Endodermal cell (in vitro differentiated cells): ENCODE measurements around the gene CEMP1. TPM values are rescaled to one million over a fixed set of nuclear protein-coding genes. Genes with fewer than 3 reads are reported as not detected.

Experiments used
- DNase-seq: peaks from one replicate; pipeline ENCODE4 v3.0.0-alpha.2; 2017
- H3K27ac ChIP-seq: 2 replicates; pipeline ENCODE4 v1.5.1; 2013; ENCODE audit warnings: mild to moderate bottlenecking, low read depth, low read length, moderate library complexity
- H3K27me3 ChIP-seq: 2 replicates; pipeline ENCODE4 v1.6.1; 2013; ENCODE audit warnings: mild to moderate bottlenecking, low read length, moderate library complexity; ENCODE audit not compliant: insufficient read depth, control insufficient read depth, poor library complexity, severe bottlenecking
- H3K36me3 ChIP-seq: 2 replicates; pipeline ENCODE4 v1.7.0; 2013; ENCODE audit warnings: mild to moderate bottlenecking, low read length, moderate library complexity; ENCODE audit not compliant: control insufficient read depth, insufficient read depth
- H3K4me1 ChIP-seq: one replicate; pipeline ENCODE4 v1.7.0; 2013; ENCODE audit warnings: low read length; ENCODE audit not compliant: control insufficient read depth, insufficient read depth
- H3K4me3 ChIP-seq: 2 replicates; pipeline ENCODE4 v1.5.1; 2013; ENCODE audit warnings: mild to moderate bottlenecking, low read length, moderate library complexity
- H3K9ac ChIP-seq: 2 replicates; pipeline ENCODE4 v1.6.1; 2013; ENCODE audit warnings: mild to moderate bottlenecking, low read length, moderate library complexity; ENCODE audit not compliant: poor library complexity, severe bottlenecking; ENCODE audit errors: extremely low read depth
- H3K9me3 ChIP-seq: 2 replicates; pipeline ENCODE4 v1.6.1; 2013; ENCODE audit warnings: mild to moderate bottlenecking, low read length, moderate library complexity; ENCODE audit not compliant: control insufficient read depth
- H3K27ac Mint-ChIP-seq: 2 replicates; pipeline ENCODE4 v1.8.0; 2020; ENCODE audit warnings: mixed read lengths
- H3K27me3 Mint-ChIP-seq: 2 replicates; pipeline ENCODE4 v1.8.0; 2021; ENCODE audit warnings: mild to moderate bottlenecking, mixed read lengths; ENCODE audit not compliant: insufficient read depth
- H3K36me3 Mint-ChIP-seq: 2 replicates; pipeline ENCODE4 v1.8.0; 2020; ENCODE audit warnings: low read depth, mixed read lengths
- H3K4me1 Mint-ChIP-seq: 2 replicates; pipeline ENCODE4 v1.8.0; 2020; ENCODE audit warnings: mixed read lengths
- H3K4me3 Mint-ChIP-seq: 2 replicates; pipeline ENCODE4 v1.8.0; 2020; ENCODE audit warnings: mild to moderate bottlenecking, moderate library complexity, mixed read lengths
- H3K9me3 Mint-ChIP-seq: 2 replicates; pipeline ENCODE4 v1.8.0; 2020; ENCODE audit warnings: mild to moderate bottlenecking, mixed read lengths
- WGBS, 2 experiments: methylation state at CpG; one replicate each; pipeline versions ENCODE4 v1.1.5 to v1.1.7; 2013; ENCODE audit warnings: missing lambda C conversion rate in 2 of 2, mixed read lengths in 1 of 2; ENCODE audit not compliant: insufficient coverage in 1 of 2, insufficient read length in 1 of 2; 5-methylcytosine and 5-hydroxymethylcytosine counted together
- total RNA-seq, 2 donors: library from RNA; stranded (reverse); fragmentation: NEBNext Ultra II Directional in 1 of 2; extraction: Animal tissue kit (Norgen Biotek cat#: 25700) in 1 of 2; gene quantifications; 2 replicates in 1 of 2; 3 replicates in 1 of 2; pipeline ENCODE4 v1.2.1, GENCODE V29; 2021
- TF ChIP-seq, protein P1 (sequence below): fragments of 200-600 bp; sonication (generic); conservative IDR thresholded peaks from 2 replicates; pipeline ENCODE4 v1.5.0; 2021; ENCODE audit warnings: antibody characterized with exemption, mild to moderate bottlenecking

Gene CEMP1
- total RNA-seq, 2 donors from 2014 or later, result 0.24 TPM; not detected in 1

DNA sequence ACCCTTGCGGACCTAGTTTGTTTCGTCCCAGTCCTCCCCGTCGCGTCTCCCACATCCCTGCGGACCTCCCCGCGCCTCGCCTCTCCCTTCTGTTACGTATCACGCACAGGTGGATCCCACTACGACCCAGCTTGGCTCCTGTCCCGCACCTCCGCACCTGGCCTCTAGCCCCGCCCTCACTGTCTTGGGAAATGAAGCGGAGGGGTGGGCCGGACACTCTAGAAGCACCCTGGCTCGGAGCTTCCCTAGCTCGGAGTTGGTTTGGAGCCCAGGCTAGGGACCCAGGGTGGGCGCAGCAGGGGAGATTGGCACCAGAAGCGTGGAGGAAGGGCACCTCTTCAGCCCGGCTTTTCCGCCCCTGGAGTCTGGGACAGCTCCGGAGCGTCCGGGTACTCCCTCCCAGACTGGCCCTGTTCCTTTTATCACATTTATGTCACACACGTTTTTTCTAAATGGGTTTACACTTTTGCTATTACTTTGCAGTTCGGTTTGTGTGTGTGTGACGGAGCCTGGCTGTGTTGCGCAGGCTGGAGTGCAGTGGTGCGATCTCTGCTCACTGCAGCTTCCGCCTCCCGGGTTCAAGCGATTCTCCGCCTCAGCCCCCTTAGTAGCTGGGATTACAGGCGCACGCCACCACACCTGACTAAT lies 1.4 kb upstream of the CEMP1 start:
- H3K36me3 ChIP-seq, result peaks cover 20% of the 10 kb centered on the region
- H3K27me3 ChIP-seq, result no peaks in the 10 kb centered on the region
- H3K4me1 ChIP-seq, result no peaks in the 10 kb centered on the region
- 11 to 22% methylated on average over 26 to 37 of the region's 37 CpGs for WGBS, 2 experiments
- peak overlapping the region; percentile 98 for H3K27ac Mint-ChIP-seq
- H3K4me3 Mint-ChIP-seq, result peak overlapping the region; percentile 78
- H3K4me3 ChIP-seq, result peak overlapping the region; percentile 80
- peaks cover 5% of the 10 kb centered on the region for H3K36me3 Mint-ChIP-seq
- H3K9me3 Mint-ChIP-seq, result no peaks in the 10 kb centered on the region
- peak; percentile 89 for DNase-seq
- H3K4me1 Mint-ChIP-seq, result peaks cover 2% of the 10 kb centered on the region
- H3K9me3 ChIP-seq, result no peaks in the 10 kb centered on the region
- H3K9ac ChIP-seq, result peak overlapping the region; percentile 74
- TF ChIP-seq, protein P1, sequence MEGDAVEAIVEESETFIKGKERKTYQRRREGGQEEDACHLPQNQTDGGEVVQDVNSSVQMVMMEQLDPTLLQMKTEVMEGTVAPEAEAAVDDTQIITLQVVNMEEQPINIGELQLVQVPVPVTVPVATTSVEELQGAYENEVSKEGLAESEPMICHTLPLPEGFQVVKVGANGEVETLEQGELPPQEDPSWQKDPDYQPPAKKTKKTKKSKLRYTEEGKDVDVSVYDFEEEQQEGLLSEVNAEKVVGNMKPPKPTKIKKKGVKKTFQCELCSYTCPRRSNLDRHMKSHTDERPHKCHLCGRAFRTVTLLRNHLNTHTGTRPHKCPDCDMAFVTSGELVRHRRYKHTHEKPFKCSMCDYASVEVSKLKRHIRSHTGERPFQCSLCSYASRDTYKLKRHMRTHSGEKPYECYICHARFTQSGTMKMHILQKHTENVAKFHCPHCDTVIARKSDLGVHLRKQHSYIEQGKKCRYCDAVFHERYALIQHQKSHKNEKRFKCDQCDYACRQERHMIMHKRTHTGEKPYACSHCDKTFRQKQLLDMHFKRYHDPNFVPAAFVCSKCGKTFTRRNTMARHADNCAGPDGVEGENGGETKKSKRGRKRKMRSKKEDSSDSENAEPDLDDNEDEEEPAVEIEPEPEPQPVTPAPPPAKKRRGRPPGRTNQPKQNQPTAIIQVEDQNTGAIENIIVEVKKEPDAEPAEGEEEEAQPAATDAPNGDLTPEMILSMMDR, result no peak
- peak overlapping the region; percentile 38 for H3K27ac ChIP-seq
- H3K27me3 Mint-ChIP-seq, result peaks cover 11% of the 10 kb centered on the region

DNA sequence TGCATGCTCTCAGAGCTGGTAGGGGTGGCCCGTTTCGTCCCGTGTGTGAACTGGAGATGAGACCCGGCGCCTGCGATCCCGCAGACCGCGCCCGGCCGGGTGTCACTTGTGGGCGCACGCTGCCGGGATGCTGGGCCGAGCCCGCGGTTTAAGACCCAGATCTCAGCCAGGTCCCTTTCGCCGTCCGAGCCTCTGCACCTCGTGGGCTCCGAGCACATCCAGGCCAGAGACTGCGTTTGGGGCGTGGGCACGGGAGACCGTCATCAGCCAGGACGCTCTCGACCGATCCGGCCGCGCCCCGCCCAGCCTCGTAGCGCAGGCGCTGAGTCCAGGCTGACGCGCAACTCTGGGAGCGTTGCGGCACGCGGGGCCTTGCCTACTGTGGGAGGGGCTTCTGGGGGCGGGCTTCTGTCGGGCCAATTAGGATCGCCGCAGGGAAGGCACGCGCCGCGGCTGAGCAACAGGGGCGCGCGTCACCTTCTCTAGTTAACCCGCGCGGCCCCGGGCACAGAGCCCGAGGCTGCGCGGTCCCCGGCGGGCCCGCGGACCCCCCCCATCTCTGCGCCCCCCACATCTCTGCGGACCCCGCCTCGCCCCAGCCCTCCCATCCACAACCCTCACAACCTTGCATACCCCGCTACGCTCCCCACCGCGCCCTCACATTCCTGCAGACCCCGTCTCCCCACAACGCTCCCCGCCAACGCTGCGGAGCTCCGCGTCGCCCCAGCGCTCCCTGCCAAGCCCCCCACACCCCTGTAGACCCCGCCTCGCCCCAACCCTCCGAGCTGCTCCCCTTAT lies 687 bp upstream of the CEMP1 start:
- Mint-ChIP-seq H3K9me3 (no peaks in the 10 kb centered on the region), H3K27me3 (peaks cover 11% of the 10 kb centered on the region), H3K4me3 (peak overlapping the region; percentile 78), H3K4me1 (no peaks in the 10 kb centered on the region), H3K36me3 (peaks cover 5% of the 10 kb centered on the region), H3K27ac (peak overlapping the region; percentile 98)
- Histone ChIP-seq H3K4me1 (no peaks in the 10 kb centered on the region), H3K36me3 (peaks cover 24% of the 10 kb centered on the region), H3K9me3 (no peaks in the 10 kb centered on the region), H3K9ac (peak overlapping the region; percentile 74), H3K27me3 (no peaks in the 10 kb centered on the region), H3K4me3 (peak overlapping the region; percentile 80), H3K27ac (peak overlapping the region; percentile 38)
- peak; percentile 99 for DNase-seq
- TF ChIP-seq, protein P1, result no peak
- 0 to 1% methylated on average over 12 to 84 of the region's 84 CpGs for WGBS, 2 experiments

DNA sequence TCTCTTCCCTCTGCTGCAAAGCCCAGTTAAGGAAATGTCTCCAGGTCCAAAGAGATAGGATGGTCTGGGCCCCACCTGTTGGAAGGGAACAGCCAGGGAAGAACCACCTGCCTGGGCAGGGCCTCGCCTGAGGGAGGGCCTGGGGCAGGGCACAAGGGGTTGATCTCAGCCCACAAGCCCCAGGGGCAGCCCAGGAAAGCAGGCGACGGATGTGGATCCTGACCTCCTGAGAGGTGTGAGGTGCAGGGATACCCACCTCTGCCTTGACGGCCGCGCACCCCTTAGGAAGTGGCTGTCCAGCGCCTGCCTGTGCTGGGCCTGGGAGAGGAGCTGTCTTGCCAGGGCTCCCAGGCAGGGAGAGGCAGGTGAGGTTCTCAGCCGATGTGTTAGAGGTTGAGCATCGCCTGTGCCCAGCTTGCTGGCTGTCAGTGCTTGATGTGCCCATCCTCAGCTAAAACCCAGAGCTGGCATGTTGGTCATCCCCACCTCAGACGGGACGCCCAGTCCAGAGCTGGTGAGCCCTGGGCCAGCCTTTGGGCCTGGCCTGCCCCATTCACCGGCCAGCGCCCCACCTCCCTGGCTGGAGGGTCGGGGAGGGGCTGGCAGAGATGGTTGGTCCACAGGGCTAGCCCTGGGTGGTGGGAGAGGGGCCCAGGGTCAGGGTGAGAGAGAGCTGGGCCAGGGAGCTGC lies 434 bp downstream of the CEMP1 start:
- Mint-ChIP-seq H3K27ac (peak overlapping the region; percentile 92), H3K36me3 (peaks cover 11% of the 10 kb centered on the region), H3K27me3 (peaks cover 11% of the 10 kb centered on the region), H3K4me1 (no peaks in the 10 kb centered on the region), H3K9me3 (no peaks in the 10 kb centered on the region), H3K4me3 (peak overlapping the region; percentile 78)
- no peaks in the 10 kb centered on the region for H3K9me3 ChIP-seq
- no peak overlapping the region for H3K27ac ChIP-seq
- TF ChIP-seq, protein P1, result no peak
- H3K4me1 ChIP-seq, result no peaks in the 10 kb centered on the region
- H3K9ac ChIP-seq, result no peak overlapping the region
- 88 to 94% methylated on average over 8 to 14 of the region's 14 CpGs for WGBS, 2 experiments
- peaks cover 32% of the 10 kb centered on the region for H3K36me3 ChIP-seq
- DNase-seq, result peak; percentile 62
- H3K27me3 ChIP-seq, result no peaks in the 10 kb centered on the region
- peak overlapping the region; percentile 80 for H3K4me3 ChIP-seq
